Left ventricle myocardium inferior (tissue), 1 donor: ENCODE measurements around the gene SLC22A23. TPM values are rescaled to one million over a fixed set of nuclear protein-coding genes. Genes with fewer than 3 reads are reported as not detected.
"Not testable (repeated sequence)": the region's sequence is repeated elsewhere in the genome, so short reads cannot be mapped to it uniquely, and the experiment has no call there.

Experiments used
- DNase-seq: peaks from one replicate; pipeline ENCODE4 v3.0.0-alpha.2; 2020
- H3K27ac ChIP-seq: fragments of 200-600 bp; replicated peaks from 2 replicates; pipeline ENCODE4 v1.8.0; 2021
- H3K27me3 ChIP-seq: fragments of 200-600 bp; 2 replicates; pipeline ENCODE4 v1.8.0; 2021; ENCODE audit warnings: low read depth
- H3K36me3 ChIP-seq: fragments of 200-600 bp; 2 replicates; pipeline ENCODE4 v1.8.0; 2021
- H3K4me1 ChIP-seq: fragments of 200-600 bp; 2 replicates; pipeline ENCODE4 v1.8.0; 2021
- H3K4me3 ChIP-seq: fragments of 200-600 bp; 2 replicates; pipeline ENCODE4 v1.8.0; 2021; ENCODE audit warnings: mild to moderate bottlenecking, moderate library complexity
- H3K9me3 ChIP-seq: fragments of 200-600 bp; replicated peaks from 2 replicates; pipeline ENCODE4 v1.8.0; 2021
- intact Hi-C: fragments of 100-400 bp; cut with micrococcal nuclease; formaldehyde crosslinking; loops from one replicate; pipeline ENCODE4 v1.11.0; 2022
- total RNA-seq: library from RNA; stranded (reverse); fragmentation: NEBNext Ultra II Directional; extraction: Animal tissue kit (Norgen Biotek cat#: 25700); gene quantifications from one replicate; pipeline ENCODE4 v1.2.1, GENCODE V29; 2021
- TF ChIP-seq, protein P1 (sequence below): fragments of 200-600 bp; IDR thresholded peaks from 2 replicates; pipeline ENCODE4 v1.8.0; 2021; ENCODE audit warnings: antibody characterized with exemption, mild to moderate bottlenecking, borderline replicate concordance
- donor health status: DM: no; HTN: yes; CAD: no; lungs with severe emphysema.

The SLC22A23 gene
- total RNA-seq, 1 donor from 2014 or later, result 7.0 TPM

DNA sequence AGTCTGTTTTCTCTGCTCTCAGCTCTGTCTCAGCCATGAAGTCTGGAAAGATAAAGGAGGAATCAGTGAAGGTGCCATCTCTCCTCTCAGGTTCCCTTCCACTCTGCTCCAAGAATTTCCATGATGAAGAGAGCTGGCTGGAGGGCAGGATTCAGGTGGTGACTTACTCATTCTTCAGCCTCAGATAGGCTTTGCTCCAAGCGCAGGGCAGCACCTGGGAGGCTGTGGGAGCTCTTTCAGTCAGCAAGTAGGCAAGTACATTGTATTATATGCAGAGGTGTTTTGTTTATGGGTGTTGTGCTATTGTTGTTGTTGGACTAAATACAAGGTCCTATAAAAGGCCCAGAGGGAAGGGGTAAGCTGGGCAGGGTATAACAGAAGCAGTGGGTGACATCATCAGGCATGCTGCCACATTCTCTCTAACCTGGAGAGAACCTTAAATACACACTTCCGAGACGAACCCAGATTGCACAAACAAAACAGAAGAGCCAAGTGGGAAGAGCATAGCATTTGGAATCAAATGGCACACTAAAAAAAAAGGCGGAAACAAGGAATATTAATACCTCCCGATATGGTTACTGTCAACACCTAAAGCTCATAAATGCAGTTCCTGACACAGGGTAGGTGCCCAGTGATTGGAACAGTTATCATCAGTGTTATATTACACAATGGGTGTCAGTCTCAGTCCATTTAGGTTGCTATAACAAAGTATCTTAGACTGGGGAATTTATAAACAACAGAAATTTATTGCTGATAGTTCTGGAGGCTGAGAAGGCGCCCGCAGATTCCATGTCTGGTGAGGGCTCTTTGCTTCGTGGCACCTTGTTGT, 212.6 kb downstream of the SLC22A23 start:
- intact Hi-C loops, result no loop called here
- Histone ChIP-seq H3K9me3 (no peaks in the 10 kb centered on the region), H3K36me3 (no peaks in the 10 kb centered on the region), H3K4me1 (peaks cover 11% of the 10 kb centered on the region), H3K27ac (no peak overlapping the region), H3K27me3 (peaks cover 49% of the 10 kb centered on the region), H3K4me3 (no peak overlapping the region)
- no peak for DNase-seq
- TF ChIP-seq, protein P1, sequence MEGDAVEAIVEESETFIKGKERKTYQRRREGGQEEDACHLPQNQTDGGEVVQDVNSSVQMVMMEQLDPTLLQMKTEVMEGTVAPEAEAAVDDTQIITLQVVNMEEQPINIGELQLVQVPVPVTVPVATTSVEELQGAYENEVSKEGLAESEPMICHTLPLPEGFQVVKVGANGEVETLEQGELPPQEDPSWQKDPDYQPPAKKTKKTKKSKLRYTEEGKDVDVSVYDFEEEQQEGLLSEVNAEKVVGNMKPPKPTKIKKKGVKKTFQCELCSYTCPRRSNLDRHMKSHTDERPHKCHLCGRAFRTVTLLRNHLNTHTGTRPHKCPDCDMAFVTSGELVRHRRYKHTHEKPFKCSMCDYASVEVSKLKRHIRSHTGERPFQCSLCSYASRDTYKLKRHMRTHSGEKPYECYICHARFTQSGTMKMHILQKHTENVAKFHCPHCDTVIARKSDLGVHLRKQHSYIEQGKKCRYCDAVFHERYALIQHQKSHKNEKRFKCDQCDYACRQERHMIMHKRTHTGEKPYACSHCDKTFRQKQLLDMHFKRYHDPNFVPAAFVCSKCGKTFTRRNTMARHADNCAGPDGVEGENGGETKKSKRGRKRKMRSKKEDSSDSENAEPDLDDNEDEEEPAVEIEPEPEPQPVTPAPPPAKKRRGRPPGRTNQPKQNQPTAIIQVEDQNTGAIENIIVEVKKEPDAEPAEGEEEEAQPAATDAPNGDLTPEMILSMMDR, result no peak

DNA sequence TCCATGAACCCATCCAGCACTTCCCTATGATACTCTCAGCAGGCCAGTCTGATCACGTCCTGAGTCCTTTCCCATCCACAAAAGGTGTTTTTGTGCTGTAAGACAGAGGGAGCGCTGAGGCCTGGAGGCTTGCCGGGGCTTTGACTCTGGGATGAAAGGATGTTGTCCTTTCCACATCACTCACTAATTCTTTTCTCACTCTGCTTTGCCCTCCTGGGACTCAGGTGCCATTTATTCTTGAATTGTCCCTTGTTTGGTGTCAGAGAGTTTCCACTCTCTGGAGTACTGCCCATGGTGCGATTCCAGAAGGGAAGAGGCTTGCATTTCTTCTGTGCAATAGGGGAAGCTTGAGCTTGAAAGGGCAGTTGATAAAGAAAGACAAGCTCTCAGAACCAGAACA, 214.1 kb downstream of the SLC22A23 start:
- DNase-seq, result no peak
- intact Hi-C loops, result no loop called here
- peaks cover 49% of the 10 kb centered on the region for H3K27me3 ChIP-seq
- no peaks in the 10 kb centered on the region for H3K9me3 ChIP-seq
- peaks cover 7% of the 10 kb centered on the region for H3K4me1 ChIP-seq
- H3K27ac ChIP-seq, result no peak overlapping the region
- no peaks in the 10 kb centered on the region for H3K36me3 ChIP-seq
- TF ChIP-seq, protein P1, result no peak
- no peak overlapping the region for H3K4me3 ChIP-seq

DNA sequence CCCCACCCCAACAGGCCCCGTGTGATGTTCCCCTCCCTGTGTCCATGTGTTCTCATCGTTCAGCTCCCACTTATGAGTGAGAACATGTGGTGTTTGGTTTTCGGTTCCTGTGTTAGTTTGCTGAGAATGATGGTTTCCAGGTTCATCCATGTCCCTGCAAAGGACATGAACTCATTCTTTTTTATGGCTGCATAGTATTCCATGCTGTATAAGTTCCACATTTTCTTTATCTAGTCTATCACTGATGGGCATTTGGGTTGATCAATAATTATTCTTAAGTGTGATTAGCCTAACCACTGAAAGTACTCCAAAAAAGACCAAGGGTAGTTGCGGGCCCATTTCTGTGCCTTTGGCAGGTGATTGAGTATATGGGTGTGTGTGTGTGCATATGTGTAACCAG, 215.1 kb downstream of the SLC22A23 start:
- H3K4me3 ChIP-seq, H3K4me1 ChIP-seq, DNase-seq, intact Hi-C loops, H3K9me3 ChIP-seq, H3K27ac ChIP-seq, H3K36me3 ChIP-seq: not testable (repeated sequence)
- peaks cover 49% of the 10 kb centered on the region for H3K27me3 ChIP-seq

DNA sequence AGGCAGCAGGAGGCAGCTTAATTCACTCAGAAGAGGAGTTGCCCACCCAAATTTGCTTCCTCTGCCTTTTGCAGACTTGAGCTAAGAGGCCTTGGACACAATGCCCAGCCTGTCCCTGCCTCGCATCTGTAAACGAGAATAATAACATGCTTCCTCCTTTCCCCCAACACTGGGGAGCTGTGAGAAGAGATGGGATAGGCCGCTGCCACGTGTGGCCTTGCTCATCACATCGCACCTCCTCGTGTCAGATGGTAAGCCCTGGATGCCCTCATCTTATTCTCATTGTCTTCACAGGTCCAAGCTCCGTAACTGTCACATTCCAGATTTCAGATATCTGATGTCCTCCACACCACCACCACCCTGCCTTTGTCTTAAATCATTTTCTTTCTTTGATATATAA, 216.3 kb downstream of the SLC22A23 start:
- H3K27me3 ChIP-seq, result peaks cover 58% of the 10 kb centered on the region
- no peaks in the 10 kb centered on the region for H3K9me3 ChIP-seq
- H3K4me1 ChIP-seq, result no peaks in the 10 kb centered on the region
- H3K4me3 ChIP-seq, result no peak overlapping the region
- TF ChIP-seq, protein P1, result no peak
- intact Hi-C loops, result no loop called here
- H3K36me3 ChIP-seq, result no peaks in the 10 kb centered on the region
- no peak overlapping the region for H3K27ac ChIP-seq
- DNase-seq, result no peak

DNA sequence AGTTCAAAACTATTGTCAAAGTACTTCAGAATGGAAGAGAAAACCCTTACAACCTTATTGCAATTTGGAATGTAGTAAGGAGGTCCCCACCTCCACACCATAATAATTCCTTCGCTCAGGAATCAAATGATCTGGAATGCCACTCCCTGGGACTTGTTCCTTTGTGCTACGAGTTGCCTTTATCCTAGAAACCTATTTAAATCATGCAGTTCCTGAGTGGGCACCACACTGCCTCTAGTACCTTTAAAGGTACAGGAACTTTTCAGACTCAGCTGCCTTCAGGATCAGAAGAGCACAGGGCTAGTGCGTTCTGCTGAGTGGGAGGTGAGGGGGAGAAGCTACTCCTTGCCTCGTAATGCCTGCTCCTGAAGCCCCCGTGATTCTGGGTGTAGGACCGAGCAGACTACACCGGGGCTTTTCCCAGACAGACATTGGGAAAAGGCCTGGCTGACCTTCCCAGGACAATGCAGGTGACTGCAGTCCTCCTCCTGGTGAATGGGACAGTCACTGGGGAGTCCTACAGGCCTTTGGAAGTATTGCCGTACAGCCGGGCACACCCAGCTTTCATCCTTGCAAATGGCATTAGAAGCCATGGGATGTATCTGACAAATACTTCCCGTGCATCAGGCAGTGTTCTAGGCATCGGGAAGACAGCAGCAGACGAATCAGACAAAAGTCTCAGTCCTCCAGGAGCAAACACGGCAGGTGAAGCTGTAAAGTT, 217.6 kb downstream of the SLC22A23 start:
- Histone ChIP-seq H3K9me3 (no peaks in the 10 kb centered on the region), H3K4me1 (no peaks in the 10 kb centered on the region), H3K4me3 (no peak overlapping the region), H3K27ac (no peak overlapping the region), H3K36me3 (no peaks in the 10 kb centered on the region), H3K27me3 (peaks cover 66% of the 10 kb centered on the region)
- TF ChIP-seq, protein P1, result no peak
- intact Hi-C loops, result no loop called here
- no peak for DNase-seq
